Transverse colon (tissue), 4 donors: Measurements from ENCODE around the gene IL12RB2. TPM values are rescaled to one million over a fixed set of nuclear protein-coding genes. Genes with fewer than 3 reads are reported as not detected.

Source experiments
- DNase-seq: peaks from one replicate; pipeline ENCODE4 v3.0.0-alpha.2; 2019
- H3K27ac ChIP-seq, 4 donors: fragments of 200-600 bp; sonication (generic); 2 replicates each; pipeline ENCODE4 v1.5.1; 2016 to 2018; ENCODE audit warnings: inconsistent platforms in 4 of 4
- H3K27me3 ChIP-seq: fragments of 200-600 bp; sonication (generic); 2 replicates; pipeline ENCODE4 v1.5.1; 2017; ENCODE audit warnings: inconsistent platforms
- H3K36me3 ChIP-seq, 4 donors: fragments of 200-600 bp; sonication (generic); 2 replicates each; pipeline ENCODE4 v1.5.1; 2017 to 2019; ENCODE audit warnings: inconsistent platforms in 4 of 4
- H3K4me1 ChIP-seq, 4 donors: fragments of 200-600 bp; sonication (generic); 2 replicates each; pipeline ENCODE4 v1.5.1; 2017 to 2020; ENCODE audit warnings: inconsistent platforms in 4 of 4
- H3K4me3 ChIP-seq, 4 donors: fragments of 200-600 bp; sonication (generic); 1 replicate in 1 of 4; 2 replicates in 3 of 4; pipeline versions ENCODE4 v1.5.1 to v1.6.1; 2017 to 2019; ENCODE audit warnings: inconsistent platforms in 4 of 4
- H3K9me3 ChIP-seq, 2 donors: fragments of 200-600 bp; sonication (generic); 2 replicates each; pipeline ENCODE4 v1.5.1; 2017 to 2019; ENCODE audit warnings: inconsistent platforms in 2 of 2
- EP300 ChIP-seq: sonication (generic); formaldehyde crosslinking; IDR thresholded peaks from one replicate; pipeline ENCODE4 v1.6.1; 2017; ENCODE audit warnings: antibody characterized with exemption, low read depth
- POLR2A ChIP-seq: fragments of 450-650 bp; IDR thresholded peaks from one replicate; pipeline ENCODE4 v1.6.1; 2016; ENCODE audit warnings: antibody characterized with exemption, mild to moderate bottlenecking, moderate library complexity
- POLR2AphosphoS5 ChIP-seq, 3 donors: sonication (generic); formaldehyde crosslinking; IDR thresholded peaks; one replicate each; pipeline ENCODE4 v1.6.1; 2016; ENCODE audit warnings: antibody characterized with exemption in 3 of 3
- WGBS, 2 donors: methylation state at CpG; one replicate each; pipeline ENCODE4 v1.1.5; 2018; ENCODE audit warnings: low coverage in 1 of 2; 5-methylcytosine and 5-hydroxymethylcytosine counted together
- in situ Hi-C, 4 donors: fragments of 200-750 bp; cut with MboI; loops; one replicate each; pipeline versions ENCODE4 v1.15.0 to v1.15.1; 2017; ENCODE audit warnings: low sequenced_read_pairs in 3 of 4, low pct_ligation_motif_present in 1 of 4, low pct_unique_long_range_greater_than_20kb in 1 of 4
- intact Hi-C: fragments of 100-400 bp; cut with DNase I; formaldehyde crosslinking; loops from one replicate; pipeline ENCODE4 v1.15.1; 2023; ENCODE audit warnings: low total_unique reads
- total RNA-seq, 4 donors: library from RNA; depleted of rRNA; stranded (reverse); fragments of >200 nt; gene quantifications; one replicate each; pipeline ENCODE4 v1.1.0, GENCODE V29; 2016
- TF ChIP-seq, protein P1 (sequence below), 5 experiments: fragments of 200-600 bp in 3 of 5; fragments of 450-650 bp in 2 of 5; sonication (generic) in 3 of 5; IDR thresholded peaks; 1 replicate in 2 of 5; 2 replicates in 3 of 5; pipeline ENCODE4 v1.5.1; 2016 to 2017; ENCODE audit warnings: antibody characterized with exemption in 5 of 5, inconsistent platforms in 3 of 5, mild to moderate bottlenecking in 2 of 5, moderate library complexity in 1 of 5

IL12RB2 gene
- 1 to 10 TPM in 2 of 4 donors, not detected in 2; 1.2 to 3.3 TPM for total RNA-seq

DNA sequence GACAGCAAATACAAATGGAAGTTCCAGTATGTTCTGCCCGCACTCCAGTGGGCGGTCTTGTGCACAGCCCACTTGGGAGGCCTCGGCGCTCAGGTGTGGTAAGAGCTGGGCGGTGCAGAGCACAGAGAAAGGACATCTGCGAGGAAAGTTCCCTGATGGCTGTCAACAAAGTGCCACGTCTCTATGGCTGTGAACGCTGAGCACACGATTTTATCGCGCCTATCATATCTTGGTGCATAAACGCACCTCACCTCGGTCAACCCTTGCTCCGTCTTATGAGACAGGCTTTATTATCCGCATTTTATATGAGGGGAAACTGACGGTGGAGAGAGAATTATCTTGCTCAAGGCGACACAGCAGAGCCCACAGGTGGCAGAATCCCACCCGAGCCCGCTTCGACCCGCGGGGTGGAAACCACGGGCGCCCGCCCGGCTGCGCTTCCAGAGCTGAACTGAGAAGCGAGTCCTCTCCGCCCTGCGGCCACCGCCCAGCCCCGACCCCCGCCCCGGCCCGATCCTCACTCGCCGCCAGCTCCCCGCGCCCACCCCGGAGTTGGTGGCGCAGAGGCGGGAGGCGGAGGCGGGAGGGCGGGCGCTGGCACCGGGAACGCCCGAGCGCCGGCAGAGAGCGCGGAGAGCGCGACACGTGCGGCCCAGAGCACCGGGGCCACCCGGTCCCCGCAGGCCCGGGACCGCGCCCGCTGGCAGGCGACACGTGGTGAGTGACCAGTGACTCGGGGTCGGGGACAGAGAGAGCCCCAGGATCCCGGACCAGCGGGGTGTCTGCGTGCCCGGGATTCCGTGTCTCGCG is at the start of gene IL12RB2:
Gene IL12RB2 (plus strand): TSS at position 623 of the 810 bp plus-strand sequence. CDS start 12,496 bp downstream, outside the sequence.
- WGBS, 2 donors, result 10% methylated on average over 36 of the region's 75 CpGs; no CpG with 5 or more reads in 1 of the 2 donors

DNA sequence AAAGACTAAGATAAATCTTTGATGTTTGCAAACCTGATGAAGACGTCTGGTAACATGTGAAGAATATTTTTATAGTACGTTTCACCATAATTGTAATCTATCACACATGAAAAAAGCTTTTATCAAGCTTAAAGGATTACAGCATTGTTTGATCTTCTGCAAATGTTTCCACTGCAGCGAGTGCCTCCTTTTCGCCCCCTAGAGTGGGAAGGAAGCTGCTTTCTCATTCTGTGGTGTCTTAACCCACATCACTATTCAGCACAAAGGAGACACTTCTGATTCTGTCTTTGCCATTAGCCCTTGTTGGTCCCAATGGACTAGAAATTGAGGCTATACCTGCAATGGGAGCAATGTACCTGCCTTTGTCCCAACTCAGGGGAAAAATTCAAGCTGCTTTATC is 46.0 kb upstream of the IL12RB2 start:
- Histone ChIP-seq H3K4me3 (no peak overlapping the region), H3K9me3 (no peaks in the 10 kb centered on the region), H3K4me1 (no peaks in the 10 kb centered on the region), H3K27ac (no peak overlapping the region), H3K36me3 (no peaks in the 10 kb centered on the region), H3K27me3 (no peaks in the 10 kb centered on the region)
- in situ Hi-C loops, result no loop called here
- WGBS, 2 donors, result 10 to 25% methylated on average over 2 to 4 of the region's 4 CpGs
- intact Hi-C loops, result no loop called here
- DNase-seq, result peak; percentile 10
- TF ChIP-seq EP300 (no peak), POLR2AphosphoS5 (IDR thresholded peaks at IDR 0.05) (no peak), POLR2A (no peak)
- TF ChIP-seq, protein P1, sequence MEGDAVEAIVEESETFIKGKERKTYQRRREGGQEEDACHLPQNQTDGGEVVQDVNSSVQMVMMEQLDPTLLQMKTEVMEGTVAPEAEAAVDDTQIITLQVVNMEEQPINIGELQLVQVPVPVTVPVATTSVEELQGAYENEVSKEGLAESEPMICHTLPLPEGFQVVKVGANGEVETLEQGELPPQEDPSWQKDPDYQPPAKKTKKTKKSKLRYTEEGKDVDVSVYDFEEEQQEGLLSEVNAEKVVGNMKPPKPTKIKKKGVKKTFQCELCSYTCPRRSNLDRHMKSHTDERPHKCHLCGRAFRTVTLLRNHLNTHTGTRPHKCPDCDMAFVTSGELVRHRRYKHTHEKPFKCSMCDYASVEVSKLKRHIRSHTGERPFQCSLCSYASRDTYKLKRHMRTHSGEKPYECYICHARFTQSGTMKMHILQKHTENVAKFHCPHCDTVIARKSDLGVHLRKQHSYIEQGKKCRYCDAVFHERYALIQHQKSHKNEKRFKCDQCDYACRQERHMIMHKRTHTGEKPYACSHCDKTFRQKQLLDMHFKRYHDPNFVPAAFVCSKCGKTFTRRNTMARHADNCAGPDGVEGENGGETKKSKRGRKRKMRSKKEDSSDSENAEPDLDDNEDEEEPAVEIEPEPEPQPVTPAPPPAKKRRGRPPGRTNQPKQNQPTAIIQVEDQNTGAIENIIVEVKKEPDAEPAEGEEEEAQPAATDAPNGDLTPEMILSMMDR (IDR thresholded peaks at IDR 0.05), result no peak

More for the DNA sequence above, at the start of gene IL12RB2:
- in situ Hi-C loops, result no loop called here
- Histone ChIP-seq H3K27ac (peak within 1 kb of the TSS in 1 of 4 donors; percentile 16), H3K4me1 (peaks cover 0 to 13% (median 10%) of the 10 kb centered on the region in 4 donors), H3K9me3 (no peaks in the 10 kb centered on the region), H3K4me3 (peak within 1 kb of the TSS in 3 of 4 donors; percentile 34 to 54 (median 44)), H3K36me3 (no peaks in the 10 kb centered on the region), H3K27me3 (peaks cover 35% of the 10 kb centered on the region)
- intact Hi-C loops, result no loop called here
- TF ChIP-seq POLR2A (no peak), POLR2AphosphoS5 (IDR thresholded peaks at IDR 0.05) (no peak), EP300 (no peak)
- TF ChIP-seq, protein P1 (IDR thresholded peaks at IDR 0.05), result no peak
- DNase-seq, result peak; percentile 20

DNA sequence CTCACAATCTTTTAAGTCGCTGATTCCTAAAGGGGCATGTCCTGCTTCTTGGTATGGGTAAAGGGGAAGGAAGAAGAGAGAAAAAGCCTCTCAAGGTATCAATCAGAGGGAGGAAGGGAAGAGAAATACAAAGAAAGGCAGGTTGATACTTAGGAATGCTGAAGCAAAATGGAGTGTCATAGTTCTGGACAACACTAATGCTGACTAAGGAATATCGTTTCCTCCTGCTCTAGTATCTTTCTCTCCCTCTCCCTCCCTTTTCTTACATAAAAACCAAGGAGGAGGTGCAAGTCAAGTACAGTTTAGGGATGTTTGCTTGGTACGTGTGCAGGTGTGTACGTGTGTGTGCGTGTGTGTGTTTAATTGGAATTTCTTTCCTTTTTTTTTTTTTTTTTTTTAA is 44.9 kb upstream of the IL12RB2 start:
- no peaks in the 10 kb centered on the region for H3K4me1 ChIP-seq
- no peak for DNase-seq
- H3K27me3 ChIP-seq, result no peaks in the 10 kb centered on the region
- H3K27ac ChIP-seq, result no peak overlapping the region
- H3K36me3 ChIP-seq, result no peaks in the 10 kb centered on the region
- WGBS, 2 donors, result 78 to 83% methylated on average over 5 of the region's 5 CpGs
- no peak for TF ChIP-seq EP300
- TF ChIP-seq POLR2A, result no peak
- TF ChIP-seq, protein P1 (IDR thresholded peaks at IDR 0.05), result no peak
- H3K4me3 ChIP-seq, result no peak overlapping the region
- in situ Hi-C loops, result no loop called here
- intact Hi-C loops, result no loop called here
- no peaks in the 10 kb centered on the region for H3K9me3 ChIP-seq

GRCh38 chr1:67264152-67264551 is 43.5 kb upstream of the IL12RB2 start:
- in situ Hi-C loops, result no loop called here
- intact Hi-C loops, result no loop called here
- no peak for DNase-seq

More at GRCh38 chr1:67264152-67264551, 43.5 kb upstream of the IL12RB2 start:
- Histone ChIP-seq H3K4me1 (no peaks in the 10 kb centered on the region), H3K4me3 (no peak overlapping the region), H3K36me3 (no peaks in the 10 kb centered on the region), H3K27ac (no peak overlapping the region), H3K9me3 (no peaks in the 10 kb centered on the region), H3K27me3 (no peaks in the 10 kb centered on the region)
- TF ChIP-seq, protein P1 (IDR thresholded peaks at IDR 0.05), result no peak
- no peak for TF ChIP-seq POLR2AphosphoS5 (IDR thresholded peaks at IDR 0.05)
- TF ChIP-seq POLR2A, result no peak
- no peak for TF ChIP-seq EP300
